ENCODE data around the gene SMG7. TPM values are rescaled to one million over a fixed set of nuclear protein-coding genes. Genes with fewer than 3 reads are reported as not detected.

SMG7 gene
- total and polyA plus RNA-seq, 8 donors: 13.4 to 44.9 (median 29.1) TPM

- Histone ChIP-seq H3K4me3 (no peak overlapping the region), H3K36me3 (no peaks in the 10 kb centered on the region), H3K9me3 (no peaks in the 10 kb centered on the region), H3K4me1 (no peaks in the 10 kb centered on the region), H3K27ac (no peak overlapping the region), H3K27me3 (no peaks in the 10 kb centered on the region)
- TF ChIP-seq CTCF (IDR thresholded peaks at IDR 0.05) (no peak), EP300 (IDR thresholded peaks at IDR 0.05) (no peak), POLR2A (IDR thresholded peaks at IDR 0.05) (no peak), POLR2AphosphoS5 (IDR thresholded peaks at IDR 0.05) (no peak)
- peak in 1 of 2 donors; percentile 12 for DNase-seq
- intact Hi-C loops (cut with DNase I; ENCODE audit: low total_unique reads): no loop called here
- WGBS, 5 donors: 90 to 93% (median 92%) methylated on average over 2 of the region's 2 CpGs
Observed at GRCh38 chr1:183443011-183443410, 29.3 kb upstream of the SMG7 start.

- H3K27me3 ChIP-seq: no peaks in the 10 kb centered on the region
- no peaks in the 10 kb centered on the region for H3K4me1 ChIP-seq
- no peak overlapping the region for H3K4me3 ChIP-seq
- 9 to 35% (median 28%) methylated on average over 1 of the region's 1 CpG for WGBS, 5 donors
- TF ChIP-seq EP300 (IDR thresholded peaks at IDR 0.05) (no peak), POLR2AphosphoS5 (IDR thresholded peaks at IDR 0.05) (no peak), POLR2A (IDR thresholded peaks at IDR 0.05) (no peak), CTCF (IDR thresholded peaks at IDR 0.05) (no peak)
- DNase-seq: no peak
- no peaks in the 10 kb centered on the region for H3K9me3 ChIP-seq
- H3K36me3 ChIP-seq: no peaks in the 10 kb centered on the region
- intact Hi-C loops (cut with DNase I; ENCODE audit: low total_unique reads): no loop called here
- no peak overlapping the region for H3K27ac ChIP-seq
Observed at GRCh38 chr1:183443466-183443865, 28.8 kb upstream of the SMG7 start.

DNA sequence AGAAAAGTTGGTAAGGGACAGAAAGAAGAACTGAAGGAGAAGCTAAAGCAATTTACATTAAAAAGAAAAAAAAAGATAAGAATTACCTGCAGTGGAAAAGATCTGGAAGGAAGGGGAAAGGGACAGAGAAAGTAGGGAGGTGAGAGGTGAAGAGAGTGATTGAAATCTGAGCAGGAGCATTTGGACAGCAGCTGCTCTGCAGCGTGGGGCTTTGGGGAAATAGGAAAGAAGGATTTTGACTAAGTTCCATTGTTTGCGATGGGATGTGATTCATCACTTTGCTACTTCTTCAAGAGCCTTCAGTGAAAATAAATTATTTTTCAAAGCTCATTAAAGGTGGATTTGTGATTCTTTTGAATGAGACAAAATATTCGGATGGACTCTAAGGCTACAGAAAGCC lies 28.1 kb upstream of the SMG7 start:
- no peaks in the 10 kb centered on the region for H3K36me3 ChIP-seq
- no peak for TF ChIP-seq CTCF (IDR thresholded peaks at IDR 0.05)
- no peak for TF ChIP-seq EP300 (IDR thresholded peaks at IDR 0.05)
- TF ChIP-seq POLR2A (IDR thresholded peaks at IDR 0.05): no peak
- TF ChIP-seq POLR2AphosphoS5 (IDR thresholded peaks at IDR 0.05): no peak
- H3K27ac ChIP-seq: no peak overlapping the region
- H3K4me3 ChIP-seq: no peak overlapping the region
- intact Hi-C loops (cut with DNase I; ENCODE audit: low total_unique reads): no loop called here
- H3K4me1 ChIP-seq: no peaks in the 10 kb centered on the region
- DNase-seq: no peak
- H3K27me3 ChIP-seq: no peaks in the 10 kb centered on the region
- 50 to 58% (median 55%) methylated on average over 3 of the region's 3 CpGs for WGBS, 5 donors
- no peaks in the 10 kb centered on the region for H3K9me3 ChIP-seq

DNA sequence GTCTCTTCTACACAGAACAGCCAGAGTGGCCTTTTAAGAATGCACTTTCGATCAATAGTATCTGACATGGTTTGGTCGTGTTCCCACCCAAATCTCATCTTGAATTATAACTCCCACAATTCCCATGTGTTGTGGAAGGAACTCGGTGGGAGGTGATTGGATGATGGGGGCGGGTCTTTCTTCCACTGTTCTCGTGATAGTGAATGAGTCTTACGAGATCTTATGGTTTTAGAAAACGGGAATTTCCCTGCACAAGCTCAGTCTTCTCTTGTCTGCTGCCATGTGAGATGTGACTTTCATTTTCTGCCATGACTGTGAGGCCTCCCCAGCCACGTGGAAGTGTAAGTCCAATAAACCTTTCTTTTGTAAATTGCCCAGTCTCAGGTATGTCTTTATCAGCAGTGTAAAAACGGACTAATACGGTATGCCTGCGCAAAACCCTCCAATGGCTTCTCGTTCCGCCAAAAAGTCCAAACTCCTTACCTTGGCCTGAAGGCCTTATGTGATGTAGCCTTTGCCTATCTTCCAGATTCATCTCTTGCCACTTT lies 23.0 kb upstream of the SMG7 start:
- peaks cover 0 to 4% (median 0%) of the 10 kb centered on the region in 3 donors for H3K27me3 ChIP-seq
- no peak overlapping the region for H3K4me3 ChIP-seq
- H3K27ac ChIP-seq: no peak overlapping the region
- intact Hi-C loops (cut with DNase I; ENCODE audit: low total_unique reads): no loop called here
- 87 to 92% (median 90%) methylated on average over 13 of the region's 13 CpGs for WGBS, 5 donors
- TF ChIP-seq POLR2AphosphoS5 (IDR thresholded peaks at IDR 0.05) (no peak), CTCF (IDR thresholded peaks at IDR 0.05) (no peak), EP300 (IDR thresholded peaks at IDR 0.05) (no peak)
- H3K36me3 ChIP-seq: no peaks in the 10 kb centered on the region
- H3K4me1 ChIP-seq: no peaks in the 10 kb centered on the region
- no peak for DNase-seq
- no peaks in the 10 kb centered on the region for H3K9me3 ChIP-seq
